ENCODE results near the gene C1QTNF9. TPM values are rescaled to one million over a fixed set of nuclear protein-coding genes. Genes with fewer than 3 reads are reported as not detected.
"Not testable (repeated sequence)": the region's sequence is repeated elsewhere in the genome, so short reads cannot be mapped to it uniquely, and the experiment has no call there.

The C1QTNF9 gene
- total RNA-seq: not detected

DNA sequence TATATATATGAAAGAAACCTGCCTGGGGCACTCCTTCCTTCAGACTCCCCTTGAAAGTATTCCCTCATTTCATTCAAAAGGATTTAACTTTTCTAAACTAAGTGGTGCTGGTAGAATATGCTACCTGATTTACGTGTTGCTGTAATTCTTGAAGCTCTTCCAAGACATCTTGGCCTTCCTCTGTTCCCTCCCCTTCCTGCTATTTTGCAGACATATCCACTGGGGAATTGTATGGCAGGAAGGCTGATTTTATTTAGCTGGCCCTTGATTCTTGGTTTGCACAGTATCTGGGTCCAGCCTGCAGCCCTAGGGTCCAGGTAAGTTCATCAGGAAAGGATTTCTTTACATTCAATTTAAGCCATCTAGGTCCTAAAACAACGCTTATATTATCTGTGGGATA lies at the start of gene C1QTNF9:
TSS of gene C1QTNF9 (plus strand) at position 281 of the 400 bp plus-strand sequence. CDS start 6,424 bp downstream, outside the sequence.
- DNase-seq; H3K9me3 Mint-ChIP-seq (ENCODE audit: low read depth); H3K4me3 Mint-ChIP-seq; ATAC-seq; H3K4me1 Mint-ChIP-seq; POLR2A ChIA-PET; H3K27me3 Mint-ChIP-seq; H3K27ac Mint-ChIP-seq: not testable (repeated sequence)
- CTCF ChIA-PET: interaction anchor here (0.6 kb wide), 1 partner anchor 151 kb away, joined by 3 read pairs; no protein-coding TSS in a partner anchor
- peaks cover 15% of the 10 kb centered on the region for H3K36me3 Mint-ChIP-seq (ENCODE audit: low read depth)
- intact Hi-C loops (cut with DNase I, micrococcal nuclease): loop anchor here in 1 of 2 experiments (5.0 kb wide), 1 partner anchor 248 kb away; no protein-coding TSS in a partner anchor

- peaks cover 47% of the 10 kb centered on the region for H3K36me3 Mint-ChIP-seq (ENCODE audit: low read depth)
- CTCF ChIA-PET: interaction anchor here (0.8 to 1.8 kb wide), 3 partner anchors 9 to 13 kb away, joined by 4 to 12 read pairs (median 8); no protein-coding TSS in a partner anchor
Measured at GRCh38 chr13:24261566-24261965, 47.8 kb upstream of the C1QTNF9 start.

DNA sequence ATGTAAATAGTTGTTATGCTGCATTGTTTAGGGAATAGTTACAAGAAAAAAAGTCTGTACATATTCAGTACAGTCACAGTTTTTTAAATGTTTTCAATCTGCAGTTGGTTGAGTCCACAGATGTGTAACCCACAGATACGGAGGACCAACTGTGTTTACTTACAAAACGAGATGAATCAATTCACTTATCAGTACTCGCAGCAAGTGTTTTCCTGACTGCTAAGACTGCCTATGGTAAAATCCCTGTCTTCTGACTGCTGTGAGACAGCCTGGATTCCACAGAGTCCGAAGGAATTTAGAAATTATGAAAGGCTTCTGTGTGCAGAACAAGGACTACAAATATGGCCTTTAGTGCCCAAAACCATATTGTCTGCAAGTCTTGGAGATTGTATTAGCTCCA lies 45.7 kb upstream of the C1QTNF9 start:
- peak overlapping the region; percentile 66 for H3K4me3 Mint-ChIP-seq
- ChIA-PET POLR2A (interaction anchor here (1.9 to 4.8 kb wide), 2 partner anchors 9 to 11 kb away, joined by 11 to 41 read pairs; no protein-coding TSS in a partner anchor), CTCF (interaction anchor here (1.0 to 2.5 kb wide), 3 partner anchors 9 to 43 kb away, joined by 3 to 18 read pairs (median 15); no protein-coding TSS in a partner anchor)
- peaks cover 41% of the 10 kb centered on the region for H3K36me3 Mint-ChIP-seq (ENCODE audit: low read depth)
- intact Hi-C loops (cut with DNase I, micrococcal nuclease): loop anchor here in 1 of 2 experiments (5.0 to 10.0 kb wide), 2 partner anchors 101 to 689 kb away; partner anchors contain the start of genes SPATA13 and TNFRSF19
- peaks cover 91% of the 10 kb centered on the region for H3K4me1 Mint-ChIP-seq
- H3K27me3 Mint-ChIP-seq: no peaks in the 10 kb centered on the region
- H3K27ac Mint-ChIP-seq: peak overlapping the region; percentile 95
- ATAC-seq (no peak), DNase-seq (no peak)
- H3K9me3 Mint-ChIP-seq (ENCODE audit: low read depth): no peaks in the 10 kb centered on the region

More at GRCh38 chr13:24261566-24261965, 47.8 kb upstream of the C1QTNF9 start:
- intact Hi-C loops (cut with DNase I, micrococcal nuclease): loop anchor here in 1 of 2 experiments (5.0 to 10.0 kb wide), 2 partner anchors 99 to 687 kb away; partner anchors contain the start of genes SPATA13 and TNFRSF19
- peak overlapping the region; percentile 40 for H3K4me3 Mint-ChIP-seq
- H3K27me3 Mint-ChIP-seq: no peaks in the 10 kb centered on the region
- H3K4me1 Mint-ChIP-seq: peaks cover 90% of the 10 kb centered on the region
- peak overlapping the region; percentile 88 for H3K27ac Mint-ChIP-seq
- H3K9me3 Mint-ChIP-seq (ENCODE audit: low read depth): no peaks in the 10 kb centered on the region
- DNase-seq: peak; percentile 43
- ATAC-seq: peak; percentile 39
- POLR2A ChIA-PET: interaction anchor here (0.7 to 1.3 kb wide), 2 partner anchors 9 to 10 kb away, joined by 4 to 5 read pairs; no protein-coding TSS in a partner anchor

DNA sequence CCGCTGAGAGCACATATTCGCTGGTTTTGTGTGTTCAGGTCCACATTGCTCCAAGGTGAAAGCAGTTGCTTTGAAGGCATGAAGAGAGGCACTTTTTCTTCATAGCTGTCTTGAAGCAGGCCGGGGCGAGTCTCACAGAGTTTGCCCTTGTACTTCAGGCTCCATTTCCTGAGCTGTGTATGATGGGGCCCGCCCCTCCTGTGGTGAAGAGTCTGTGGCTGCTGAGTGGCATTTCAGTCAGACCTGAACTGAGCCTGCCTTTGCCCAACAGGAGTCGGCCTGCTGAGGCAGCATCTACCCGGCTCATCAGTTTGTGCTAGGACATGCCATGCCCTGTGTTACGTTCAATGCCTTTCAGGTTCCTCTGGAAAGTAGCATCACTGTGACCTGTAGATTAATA lies 44.4 kb upstream of the C1QTNF9 start:
- intact Hi-C loops (cut with DNase I, micrococcal nuclease): loop anchor here (1.0 to 10.0 kb wide), 7 partner anchors 9 to 888 kb away; partner anchors contain the start of genes SPATA13 (in 1 of the 2) and TNFRSF19 (in 1 of the 2)
- Mint-ChIP-seq H3K4me1 (peaks cover 92% of the 10 kb centered on the region), H3K27ac (peak overlapping the region; percentile 95), H3K27me3 (no peaks in the 10 kb centered on the region), H3K36me3 (ENCODE audit: low read depth) (peaks cover 37% of the 10 kb centered on the region), H3K9me3 (ENCODE audit: low read depth) (no peaks in the 10 kb centered on the region), H3K4me3 (peak overlapping the region; percentile 66)
- peak; percentile 92 for ATAC-seq
- ChIA-PET CTCF (interaction anchor here (0.9 to 2.5 kb wide), 7 partner anchors 9 to 101 kb away, joined by 3 to 18 read pairs (median 4); no protein-coding TSS in a partner anchor), POLR2A (interaction anchor here (1.0 to 4.8 kb wide), 5 partner anchors 9 to 16 kb away, joined by 3 to 41 read pairs (median 9); no protein-coding TSS in a partner anchor)
- peak; percentile 92 for DNase-seq

GRCh38 chr13:24265453-24265852 lies 43.9 kb upstream of the C1QTNF9 start:
- peaks cover 91% of the 10 kb centered on the region for H3K4me1 Mint-ChIP-seq
- peak overlapping the region; percentile 66 for H3K4me3 Mint-ChIP-seq
- DNase-seq: no peak
- ChIA-PET POLR2A (interaction anchor here (1.5 to 4.8 kb wide), 3 partner anchors 9 to 14 kb away, joined by 9 to 41 read pairs (median 11); no protein-coding TSS in a partner anchor), CTCF (interaction anchor here (0.9 to 2.5 kb wide), 7 partner anchors 8 to 102 kb away, joined by 3 to 18 read pairs (median 4); no protein-coding TSS in a partner anchor)
- no peaks in the 10 kb centered on the region for H3K9me3 Mint-ChIP-seq (ENCODE audit: low read depth)
- peaks cover 39% of the 10 kb centered on the region for H3K36me3 Mint-ChIP-seq (ENCODE audit: low read depth)
- peak overlapping the region; percentile 95 for H3K27ac Mint-ChIP-seq
- no peaks in the 10 kb centered on the region for H3K27me3 Mint-ChIP-seq
- no peak for ATAC-seq
- intact Hi-C loops (cut with DNase I, micrococcal nuclease): loop anchor here (1.0 to 10.0 kb wide), 6 partner anchors 9 to 888 kb away; partner anchors contain the start of gene TNFRSF19 (in 1 of the 2)

DNA sequence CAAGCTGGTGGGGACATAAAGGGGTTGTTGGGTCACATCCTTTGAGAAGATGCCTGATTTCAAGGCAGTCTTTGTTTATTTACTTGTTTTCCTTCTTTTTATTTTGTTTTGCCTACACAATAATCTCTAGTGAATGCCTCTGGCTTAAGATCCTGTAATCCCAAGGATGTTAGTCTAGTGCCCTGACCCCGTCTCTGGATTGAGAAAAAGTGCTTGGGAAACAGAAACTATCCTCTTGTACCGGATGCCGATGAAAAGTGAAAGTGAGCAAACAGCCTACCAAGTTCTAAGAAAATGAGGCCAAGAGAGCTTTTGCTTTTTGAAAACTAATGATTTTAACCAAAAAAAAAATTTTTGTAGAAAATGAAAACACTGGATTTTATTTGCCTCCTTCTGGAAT lies 42.1 kb upstream of the C1QTNF9 start:
- H3K9me3 Mint-ChIP-seq (ENCODE audit: low read depth): no peaks in the 10 kb centered on the region
- POLR2A ChIA-PET: interaction anchor here (0.6 to 4.8 kb wide), 3 partner anchors 9 to 170 kb away, joined by 3 to 41 read pairs (median 4); no protein-coding TSS in a partner anchor
- intact Hi-C loops (cut with DNase I, micrococcal nuclease): loop anchor here in 1 of 2 experiments (5.0 to 10.0 kb wide), 3 partner anchors 170 to 890 kb away; partner anchors contain the start of gene TNFRSF19
- peak overlapping the region; percentile 61 for H3K4me3 Mint-ChIP-seq
- DNase-seq (no peak), ATAC-seq (peak; percentile 13)
- H3K27ac Mint-ChIP-seq: peak overlapping the region; percentile 98
- peaks cover 85% of the 10 kb centered on the region for H3K4me1 Mint-ChIP-seq
- peaks cover 37% of the 10 kb centered on the region for H3K36me3 Mint-ChIP-seq (ENCODE audit: low read depth)
- H3K27me3 Mint-ChIP-seq: no peaks in the 10 kb centered on the region
- CTCF ChIA-PET: interaction anchor here (0.7 to 0.9 kb wide), 2 partner anchors 12 to 331 kb away, joined by 3 read pairs; no protein-coding TSS in a partner anchor

GRCh38 chr13:24267801-24268200 lies 41.6 kb upstream of the C1QTNF9 start:
- CTCF ChIA-PET: interaction anchor here (0.7 kb wide), 1 partner anchor 12 kb away, joined by 3 read pairs; no protein-coding TSS in a partner anchor
- Mint-ChIP-seq H3K9me3 (ENCODE audit: low read depth) (no peaks in the 10 kb centered on the region), H3K36me3 (ENCODE audit: low read depth) (peaks cover 38% of the 10 kb centered on the region), H3K4me1 (peaks cover 84% of the 10 kb centered on the region), H3K27ac (peak overlapping the region; percentile 98), H3K27me3 (no peaks in the 10 kb centered on the region), H3K4me3 (peak overlapping the region; percentile 61)
- no peak for ATAC-seq
- peak; percentile 65 for DNase-seq
- intact Hi-C loops (cut with DNase I, micrococcal nuclease): loop anchor here in 1 of 2 experiments (5.0 to 10.0 kb wide), 3 partner anchors 170 to 890 kb away; partner anchors contain the start of gene TNFRSF19
- POLR2A ChIA-PET: interaction anchor here (1.2 to 4.8 kb wide), 2 partner anchors 13 to 171 kb away, joined by 4 to 41 read pairs; no protein-coding TSS in a partner anchor

DNA sequence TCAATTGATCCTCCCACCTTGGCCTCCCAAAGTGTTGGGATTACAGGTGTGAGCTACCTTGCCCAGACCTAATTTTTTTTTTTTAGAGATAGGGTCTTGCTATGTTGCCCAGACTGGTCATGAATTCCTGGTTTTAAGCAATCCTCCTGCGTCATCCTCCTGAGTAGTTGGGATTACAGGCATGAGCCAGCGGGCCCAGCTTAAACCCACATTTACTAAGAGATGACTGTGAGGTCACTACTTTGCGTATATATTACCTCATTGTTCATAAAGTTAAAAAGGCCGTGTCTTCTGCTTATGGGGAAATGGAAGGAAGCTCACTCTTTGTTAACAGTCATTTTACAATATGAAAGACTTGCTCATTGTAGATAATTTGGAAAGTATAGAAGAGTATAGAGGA lies 39.6 kb upstream of the C1QTNF9 start:
- intact Hi-C loops (cut with DNase I, micrococcal nuclease): loop anchor here (2.0 to 10.0 kb wide), 10 partner anchors 35 to 1017 kb away; partner anchors contain the start of genes MTMR6 (in 2 of the 2) and TNFRSF19 (in 1 of the 2)
- Mint-ChIP-seq H3K27me3 (no peaks in the 10 kb centered on the region), H3K4me3 (peak overlapping the region; percentile 87), H3K27ac (peak overlapping the region; percentile 97), H3K36me3 (ENCODE audit: low read depth) (peaks cover 45% of the 10 kb centered on the region), H3K4me1 (peaks cover 84% of the 10 kb centered on the region), H3K9me3 (ENCODE audit: low read depth) (no peaks in the 10 kb centered on the region)
- ChIA-PET CTCF (interaction anchor here (1.0 to 2.2 kb wide), 8 partner anchors 8 to 41 kb away, joined by 3 to 12 read pairs (median 6); no protein-coding TSS in a partner anchor), POLR2A (interaction anchor here (0.6 to 3.3 kb wide), 6 partner anchors 8 to 234 kb away, joined by 4 to 18 read pairs (median 6); no protein-coding TSS in a partner anchor)
- DNase-seq: no peak
- no peak for ATAC-seq

- Mint-ChIP-seq H3K4me1 (peaks cover 85% of the 10 kb centered on the region), H3K27ac (peak overlapping the region; percentile 97), H3K4me3 (peak overlapping the region; percentile 87), H3K27me3 (no peaks in the 10 kb centered on the region), H3K36me3 (ENCODE audit: low read depth) (peaks cover 39% of the 10 kb centered on the region), H3K9me3 (ENCODE audit: low read depth) (no peaks in the 10 kb centered on the region)
- ATAC-seq: peak; percentile 37
- ChIA-PET POLR2A (interaction anchor here (1.2 to 3.3 kb wide), 5 partner anchors 9 to 19 kb away, joined by 4 to 18 read pairs (median 5); no protein-coding TSS in a partner anchor), CTCF (interaction anchor here (1.1 to 2.2 kb wide), 5 partner anchors 9 to 42 kb away, joined by 3 to 12 read pairs (median 9); no protein-coding TSS in a partner anchor)
- intact Hi-C loops (cut with DNase I, micrococcal nuclease): loop anchor here (1.0 to 10.0 kb wide), 8 partner anchors 19 to 1017 kb away; partner anchors contain the start of gene MTMR6 (in 2 of the 2)
- peak; percentile 80 for DNase-seq
Measured at GRCh38 chr13:24270639-24271141, 38.7 kb upstream of the C1QTNF9 start.

DNA sequence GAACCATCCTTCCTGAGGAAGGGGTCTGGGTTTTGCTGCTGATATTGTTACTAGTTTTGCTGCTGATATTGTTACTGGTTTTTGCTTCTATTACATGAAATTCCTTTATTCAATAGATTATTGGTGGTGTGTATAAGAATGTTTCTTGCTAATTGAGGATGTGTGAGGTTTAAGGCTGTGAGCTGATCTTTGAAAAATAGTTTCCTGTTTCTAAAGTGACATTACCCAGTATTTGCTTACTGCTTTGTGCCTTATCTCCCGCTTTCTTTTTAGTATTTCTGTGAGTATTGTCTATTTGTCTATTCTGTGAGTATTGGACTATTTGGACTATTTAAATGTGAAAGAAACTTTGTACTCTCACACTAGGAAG lies 38.2 kb upstream of the C1QTNF9 start:
- H3K4me3 Mint-ChIP-seq: peak overlapping the region; percentile 87
- peaks cover 37% of the 10 kb centered on the region for H3K36me3 Mint-ChIP-seq (ENCODE audit: low read depth)
- CTCF ChIA-PET: interaction anchor here (1.3 to 2.2 kb wide), 3 partner anchors 10 to 42 kb away, joined by 9 to 12 read pairs (median 10); no protein-coding TSS in a partner anchor
- no peaks in the 10 kb centered on the region for H3K27me3 Mint-ChIP-seq
- H3K27ac Mint-ChIP-seq: peak overlapping the region; percentile 97
- H3K4me1 Mint-ChIP-seq: peaks cover 86% of the 10 kb centered on the region
- H3K9me3 Mint-ChIP-seq (ENCODE audit: low read depth): no peaks in the 10 kb centered on the region
- DNase-seq (no peak), ATAC-seq (no peak)
- POLR2A ChIA-PET: interaction anchor here (1.2 to 3.3 kb wide), 3 partner anchors 9 to 20 kb away, joined by 5 to 18 read pairs (median 12); no protein-coding TSS in a partner anchor
- intact Hi-C loops (cut with DNase I, micrococcal nuclease): loop anchor here (1.0 to 10.0 kb wide), 8 partner anchors 20 to 1016 kb away; partner anchors contain the start of gene MTMR6 (in 2 of the 2)
